HCT116 (cell line): ENCODE measurements around the gene CTTNBP2. TPM values are rescaled to one million over a fixed set of nuclear protein-coding genes. Genes with fewer than 3 reads are reported as not detected.

Source experiments
- ATAC-seq: fragments of 200-7000 bp; cut with Tn5 transposase; 2 replicates; pipeline ENCODE4 v1.9.1; 2020; ENCODE audit warnings: mild to moderate bottlenecking, moderate library complexity
- BruUV-seq: library from RNA; stranded (reverse); fragments of 400-500 nt; replicated peaks from 2 replicates; lab custom pipeline; 2021; lab: Mats Ljungman, UMichigan
- CTCF ChIA-PET: fragments of 300-600 bp; sonication (Branson Sonifier 250); formaldehyde crosslinking; loops from one replicate; lab custom pipeline; 2021; ENCODE audit warnings: antibody characterized with exemption; lab: Charles Lee
- POLR2A ChIA-PET: fragments of 300-600, 350-600 bp; sonication (Branson Sonifier 250); formaldehyde crosslinking; loops from one replicate; lab custom pipeline; 2021; ENCODE audit warnings: antibody characterized with exemption; lab: Charles Lee
- RAD21 ChIA-PET, 2 experiments: fragments of 300-600 bp; sonication (Branson Sonifier 250); formaldehyde crosslinking; loops; one replicate each; lab custom pipeline; 2023; ENCODE audit warnings: low total read pairs in 2 of 2; ENCODE audit not compliant: uncharacterized antibody in 2 of 2, unreplicated experiment in 2 of 2, low non-redundant PET in 1 of 2; lab: Charles Lee
- DNase-seq: peaks from one replicate; pipeline ENCODE4 v3.0.0-alpha.2; 2010; ENCODE audit warnings: low read depth, low spot score
- H2AFZ ChIP-seq: fragments of 200-600 bp; shearing (Covaris generic), sonication (generic); 2 replicates; pipeline ENCODE4 v1.6.1; 2017; ENCODE audit warnings: low read depth, mixed run types, mixed read lengths, antibody characterized with exemption, low read length; ENCODE audit not compliant: poor library complexity, severe bottlenecking
- H3K27ac ChIP-seq: 2 replicates; pipeline ENCODE4 v1.5.1; 2012; ENCODE audit warnings: low read depth, low read length
- H3K27me3 ChIP-seq: fragments of 200-600 bp; sonication (generic); 2 replicates; pipeline ENCODE4 v1.6.1; 2016; ENCODE audit warnings: mixed run types, low read length, mixed read lengths; ENCODE audit not compliant: insufficient read depth
- H3K36me3 ChIP-seq, 2 experiments: fragments of 200-500 bp in 1 of 2; fragments of 200-600 bp in 1 of 2; sonication (Bioruptor generic) in 1 of 2; sonication (generic) in 1 of 2; 2 replicates each; pipeline versions ENCODE4 v1.5.1 to v1.6.1; 2014 to 2016; ENCODE audit warnings: low read length in 2 of 2, inconsistent platforms in 1 of 2, mixed read lengths in 1 of 2, mixed run types in 1 of 2; ENCODE audit not compliant: insufficient read depth in 2 of 2, control insufficient read depth in 1 of 2
- H3K4me1 ChIP-seq, 2 experiments: fragments of 200-600 bp in 1 of 2; sonication (generic) in 1 of 2; 2 replicates each; pipeline versions ENCODE4 v1.5.1 to v1.6.1; 2012 to 2017; ENCODE audit warnings: low read length in 2 of 2, inconsistent platforms in 1 of 2, mild to moderate bottlenecking in 1 of 2, mixed read lengths in 1 of 2, mixed run types in 1 of 2, moderate library complexity in 1 of 2; ENCODE audit not compliant: insufficient read depth in 2 of 2, control insufficient read depth in 1 of 2
- H3K4me2 ChIP-seq: fragments of 200-600 bp; sonication (generic); 2 replicates; pipeline ENCODE4 v1.6.1; 2017; ENCODE audit warnings: mixed run types, low read length, mixed read lengths
- H3K4me3 ChIP-seq, 2 experiments: fragments of 200-600 bp in 1 of 2; sonication (generic) in 1 of 2; replicated peaks in 1 of 2; 2 replicates each; pipeline ENCODE4 v1.5.1; 2011 to 2016; ENCODE audit warnings: low read length in 2 of 2, control low read depth in 1 of 2, low read depth in 1 of 2, mild to moderate bottlenecking in 1 of 2, mixed read lengths in 1 of 2, mixed run types in 1 of 2
- H3K79me2 ChIP-seq: fragments of 200-600 bp; sonication (generic); 2 replicates; pipeline ENCODE4 v1.6.1; 2017; ENCODE audit warnings: mild to moderate bottlenecking, mixed run types, low read length, moderate library complexity, mixed read lengths; ENCODE audit not compliant: insufficient read depth
- H3K9ac ChIP-seq: fragments of 200-600 bp; sonication (generic); 2 replicates; pipeline ENCODE4 v1.6.1; 2016; ENCODE audit warnings: low read length, mixed read lengths
- H3K9me2 ChIP-seq: fragments of 200-600 bp; sonication (generic), shearing (Covaris generic); 2 replicates; pipeline ENCODE4 v1.6.1; 2017; ENCODE audit warnings: mixed run types, mild to moderate bottlenecking, moderate library complexity; ENCODE audit not compliant: insufficient read depth
- H3K9me3 ChIP-seq, 2 experiments: fragments of 200-500 bp in 1 of 2; fragments of 200-600 bp in 1 of 2; sonication (Bioruptor generic) in 1 of 2; sonication (generic) in 1 of 2; 2 replicates each; pipeline ENCODE4 v1.6.1; 2014 to 2017; ENCODE audit warnings: low read length in 2 of 2, mixed read lengths in 2 of 2, inconsistent platforms in 1 of 2, low read depth in 1 of 2, mild to moderate bottlenecking in 1 of 2, mixed run types in 1 of 2, moderate library complexity in 1 of 2; ENCODE audit not compliant: control insufficient read depth in 1 of 2, insufficient read depth in 1 of 2
- H4K20me1 ChIP-seq: fragments of 200-600 bp; sonication (generic), shearing (Covaris generic); 2 replicates; pipeline ENCODE4 v1.6.1; 2017; ENCODE audit warnings: mixed run types, mild to moderate bottlenecking, moderate library complexity; ENCODE audit not compliant: insufficient read depth
- FOSL1 ChIP-seq: IDR thresholded peaks from 2 replicates; pipeline ENCODE4 v1.6.1; 2012; ENCODE audit warnings: low read depth
- POLR2AphosphoS5 ChIP-seq: IDR thresholded peaks from 2 replicates; pipeline ENCODE4 v1.6.1; 2011; ENCODE audit warnings: mild to moderate bottlenecking, low read depth, low read length, moderate library complexity
- SP1 ChIP-seq: IDR thresholded peaks from 2 replicates; pipeline ENCODE4 v1.6.1; 2012; ENCODE audit warnings: low read depth
- SRF ChIP-seq: IDR thresholded peaks from 2 replicates; pipeline ENCODE4 v1.6.1; 2012; ENCODE audit warnings: low read depth
- TCF7L2 ChIP-seq: IDR thresholded peaks from 2 replicates; pipeline ENCODE4 v1.7.0; 2011; ENCODE audit warnings: borderline replicate concordance, inconsistent platforms; ENCODE audit not compliant: insufficient read depth, insufficient read length; ENCODE audit errors: extremely low read depth
- YY1 ChIP-seq: IDR thresholded peaks from 2 replicates; pipeline ENCODE4 v1.6.1; 2011; ENCODE audit warnings: low read length, low read depth, moderate library complexity, mild to moderate bottlenecking; ENCODE audit not compliant: insufficient replicate concordance; ENCODE audit errors: extremely low read depth
- intact Hi-C: fragments of 100-400 bp; cut with micrococcal nuclease; formaldehyde crosslinking; loops from 2 replicates; pipeline ENCODE4 v1.10.0; 2022
- total RNA-seq: library from RNA; stranded (reverse); gene quantifications from one replicate; pipeline ENCODE4 v1.2.1, GENCODE V29; 2021; ENCODE audit not compliant: unreplicated experiment
- TF ChIP-seq, protein P1 (sequence below), 3 experiments: fragments of 200-600 bp in 1 of 3; sonication (generic) in 1 of 3; IDR thresholded peaks in 2 of 3; conservative IDR thresholded peaks in 1 of 3; 2 replicates each; pipeline ENCODE4 v1.5.1; 2012 to 2017; ENCODE audit warnings: low read depth in 2 of 3, low read length in 2 of 3, antibody characterized with exemption in 1 of 3, borderline replicate concordance in 1 of 3, control low read depth in 1 of 3, mild to moderate bottlenecking in 1 of 3, mixed read lengths in 1 of 3, mixed run types in 1 of 3, moderate library complexity in 1 of 3; ENCODE audit not compliant: insufficient read depth in 1 of 3

CTTNBP2 gene
- total RNA-seq, 1 experiment from 2014 or later = 5.4 TPM

DNA sequence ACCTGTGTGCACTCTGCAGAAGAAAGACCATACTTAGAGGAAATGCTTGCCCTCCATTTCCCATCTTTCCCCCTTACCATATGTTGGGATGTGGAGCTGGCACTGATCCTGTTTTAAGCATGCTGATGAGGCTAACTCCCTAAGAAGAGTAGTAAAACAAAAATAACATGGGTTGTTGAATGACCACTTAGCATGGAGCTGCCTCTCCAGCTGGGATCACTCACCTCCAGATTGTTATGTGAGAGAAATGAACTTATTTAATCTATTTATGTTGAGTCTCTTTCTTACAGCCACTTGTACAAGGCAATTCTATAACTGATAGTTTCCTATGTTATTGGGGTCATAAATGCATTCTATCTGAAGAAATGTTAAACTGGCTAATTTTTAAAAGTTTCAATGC, 17.0 kb downstream of the CTTNBP2 start (continued):
- TF ChIP-seq, protein P1, sequence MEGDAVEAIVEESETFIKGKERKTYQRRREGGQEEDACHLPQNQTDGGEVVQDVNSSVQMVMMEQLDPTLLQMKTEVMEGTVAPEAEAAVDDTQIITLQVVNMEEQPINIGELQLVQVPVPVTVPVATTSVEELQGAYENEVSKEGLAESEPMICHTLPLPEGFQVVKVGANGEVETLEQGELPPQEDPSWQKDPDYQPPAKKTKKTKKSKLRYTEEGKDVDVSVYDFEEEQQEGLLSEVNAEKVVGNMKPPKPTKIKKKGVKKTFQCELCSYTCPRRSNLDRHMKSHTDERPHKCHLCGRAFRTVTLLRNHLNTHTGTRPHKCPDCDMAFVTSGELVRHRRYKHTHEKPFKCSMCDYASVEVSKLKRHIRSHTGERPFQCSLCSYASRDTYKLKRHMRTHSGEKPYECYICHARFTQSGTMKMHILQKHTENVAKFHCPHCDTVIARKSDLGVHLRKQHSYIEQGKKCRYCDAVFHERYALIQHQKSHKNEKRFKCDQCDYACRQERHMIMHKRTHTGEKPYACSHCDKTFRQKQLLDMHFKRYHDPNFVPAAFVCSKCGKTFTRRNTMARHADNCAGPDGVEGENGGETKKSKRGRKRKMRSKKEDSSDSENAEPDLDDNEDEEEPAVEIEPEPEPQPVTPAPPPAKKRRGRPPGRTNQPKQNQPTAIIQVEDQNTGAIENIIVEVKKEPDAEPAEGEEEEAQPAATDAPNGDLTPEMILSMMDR (IDR thresholded peaks at IDR 0.05 in 2 of 3, conservative IDR thresholded peaks at IDR 0.05 in 1 of 3; ENCODE audit: borderline replicate concordance in 1 of 3, insufficient read depth in 1 of 3, low read depth in 2 of 3, low read length in 2 of 3) = no peak
- TF ChIP-seq, all 23 proteins: peak for 0

DNA sequence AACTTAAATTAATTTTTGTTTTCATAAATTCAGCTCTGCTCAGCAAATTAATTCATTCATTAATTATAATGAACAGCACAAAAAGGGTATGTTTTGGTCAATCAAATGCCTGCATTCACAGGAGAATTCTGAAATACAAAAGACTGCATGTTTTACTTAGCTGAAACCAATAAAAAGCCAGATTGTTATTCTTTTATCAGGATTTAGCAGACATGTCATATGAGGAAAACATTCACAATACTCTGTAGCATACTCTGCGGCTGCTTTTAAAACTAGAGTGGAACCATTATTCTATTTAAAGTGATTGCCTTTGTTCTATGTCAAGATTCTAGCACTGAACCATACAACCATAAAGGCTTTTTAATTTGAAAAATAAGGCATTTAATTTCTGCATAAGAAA, 19.1 kb downstream of the CTTNBP2 start:
- TF ChIP-seq SRF (no peak), FOSL1 (no peak), TCF7L2 (no peak), YY1 (no peak), SP1 (no peak), POLR2AphosphoS5 (no peak)
- H4K20me1 ChIP-seq = no peaks in the 10 kb centered on the region
- H2AFZ ChIP-seq = no peak overlapping the region
- H3K4me3 ChIP-seq = no peak overlapping the region
- no peaks in the 10 kb centered on the region for H3K79me2 ChIP-seq
- H3K27ac ChIP-seq = no peak overlapping the region
- BruUV-seq = no TSS peak
- no peaks in the 10 kb centered on the region for H3K9me3 ChIP-seq
- H3K36me3 ChIP-seq = no peaks in the 10 kb centered on the region
- H3K9me2 ChIP-seq = no peaks in the 10 kb centered on the region
- CTCF ChIA-PET = no interaction called here
- no peak for ATAC-seq
- RAD21 ChIA-PET = no interaction called here
- H3K9ac ChIP-seq = no peak overlapping the region
- POLR2A ChIA-PET = no interaction called here
- DNase-seq = no peak
- H3K4me2 ChIP-seq = no peak overlapping the region
- intact Hi-C loops = no loop called here
- H3K27me3 ChIP-seq = no peaks in the 10 kb centered on the region
- no peaks in the 10 kb centered on the region for H3K4me1 ChIP-seq
